ENCODE results near the gene CEL.

CEL gene

GRCh38 chr9:133090187-133090586 lies 28.4 kb downstream of the CEL start:
- no peak for TF ChIP-seq YY1 (IDR thresholded peaks at IDR 0.05; ENCODE audit: low read depth)
- TF ChIP-seq TCF12 (IDR thresholded peaks at IDR 0.05; ENCODE audit: low read depth) = no peak
- TF ChIP-seq TAF1 (IDR thresholded peaks at IDR 0.05; ENCODE audit: low read depth) = no peak
- TF ChIP-seq REST (IDR thresholded peaks at IDR 0.05; ENCODE audit: low read depth) = no peak
- TF ChIP-seq CEBPB (IDR thresholded peaks at IDR 0.05) = no peak
- no peak for TF ChIP-seq USF1 (IDR thresholded peaks at IDR 0.05)
- TF ChIP-seq EGR1 (IDR thresholded peaks at IDR 0.05) = no peak
- TF ChIP-seq TEAD4 (IDR thresholded peaks at IDR 0.05) = no peak
- no peak for TF ChIP-seq MAX (IDR thresholded peaks at IDR 0.05)
- no peak for TF ChIP-seq ZBTB7A (IDR thresholded peaks at IDR 0.05; ENCODE audit: low read depth)
- no peak for TF ChIP-seq CREB1 (IDR thresholded peaks at IDR 0.05; ENCODE audit: low read depth)
- TF ChIP-seq EP300 (IDR thresholded peaks at IDR 0.05; ENCODE audit: borderline replicate concordance) = no peak
- no peak for TF ChIP-seq NFIC (IDR thresholded peaks at IDR 0.05)
- TF ChIP-seq FOXM1 (IDR thresholded peaks at IDR 0.05; ENCODE audit: borderline replicate concordance, low read depth) = no peak
- no peak for TF ChIP-seq RAD21 (IDR thresholded peaks at IDR 0.05; ENCODE audit: low read depth)

- TF ChIP-seq CEBPB (IDR thresholded peaks at IDR 0.05) (no peak), NFIC (IDR thresholded peaks at IDR 0.05) (no peak), EP300 (IDR thresholded peaks at IDR 0.05; ENCODE audit: borderline replicate concordance) (no peak), FOXM1 (IDR thresholded peaks at IDR 0.05; ENCODE audit: borderline replicate concordance, low read depth) (no peak), CREB1 (IDR thresholded peaks at IDR 0.05; ENCODE audit: low read depth) (no peak), ZBTB7A (IDR thresholded peaks at IDR 0.05; ENCODE audit: low read depth) (no peak), USF1 (IDR thresholded peaks at IDR 0.05) (no peak), REST (IDR thresholded peaks at IDR 0.05; ENCODE audit: low read depth) (no peak), TEAD4 (IDR thresholded peaks at IDR 0.05) (no peak), YY1 (IDR thresholded peaks at IDR 0.05; ENCODE audit: low read depth) (no peak), RAD21 (IDR thresholded peaks at IDR 0.05; ENCODE audit: low read depth) (no peak), TCF12 (IDR thresholded peaks at IDR 0.05; ENCODE audit: low read depth) (no peak), MAX (IDR thresholded peaks at IDR 0.05) (no peak), EGR1 (IDR thresholded peaks at IDR 0.05) (no peak), TAF1 (IDR thresholded peaks at IDR 0.05; ENCODE audit: low read depth) (no peak)
Observed at GRCh38 chr9:133090752-133091385, 29.1 kb downstream of the CEL start.

GRCh38 chr9:133094842-133095393 lies 33.1 kb downstream of the CEL start:
- TF ChIP-seq ZBTB7A (IDR thresholded peaks at IDR 0.05; ENCODE audit: low read depth) (no peak), REST (IDR thresholded peaks at IDR 0.05; ENCODE audit: low read depth) (no peak), NFIC (IDR thresholded peaks at IDR 0.05) (no peak), MAX (IDR thresholded peaks at IDR 0.05) (no peak), CREB1 (IDR thresholded peaks at IDR 0.05; ENCODE audit: low read depth) (no peak), YY1 (IDR thresholded peaks at IDR 0.05; ENCODE audit: low read depth) (no peak), FOXM1 (IDR thresholded peaks at IDR 0.05; ENCODE audit: borderline replicate concordance, low read depth) (no peak), TAF1 (IDR thresholded peaks at IDR 0.05; ENCODE audit: low read depth) (no peak), CEBPB (IDR thresholded peaks at IDR 0.05) (no peak), TEAD4 (IDR thresholded peaks at IDR 0.05) (no peak)
